ENCODE measurements around the gene TTC14. TPM values are rescaled to one million over a fixed set of nuclear protein-coding genes. Genes with fewer than 3 reads are reported as not detected.

The TTC14 gene
- total RNA-seq, 1 experiment from 2014 or later, result 31.5 TPM

- no peak for ATAC-seq
- no TSS peak for BruUV-seq (replicated peaks)
- Histone ChIP-seq H3K4me3 (replicated peaks in 1 of 2; ENCODE audit: low read depth in 1 of 2, low read length in 2 of 2) (no peak overlapping the region), H4K20me1 (ENCODE audit: insufficient read depth) (no peaks in the 10 kb centered on the region), H3K4me2 (ENCODE audit: low read length) (no peak overlapping the region), H3K9me2 (ENCODE audit: insufficient read depth) (no peaks in the 10 kb centered on the region), H2AFZ (ENCODE audit: low read depth, low read length, poor library complexity, severe bottlenecking) (no peak overlapping the region), H3K79me2 (ENCODE audit: insufficient read depth, low read length) (no peaks in the 10 kb centered on the region), H3K27ac (ENCODE audit: low read depth, low read length) (no peak overlapping the region), H3K36me3 (ENCODE audit: control insufficient read depth in 1 of 2, insufficient read depth in 2 of 2, low read length in 2 of 2) (no peaks in the 10 kb centered on the region), H3K4me1 (ENCODE audit: control insufficient read depth in 1 of 2, insufficient read depth in 2 of 2, low read length in 2 of 2) (no peaks in the 10 kb centered on the region), H3K9ac (ENCODE audit: low read length) (no peak overlapping the region), H3K27me3 (ENCODE audit: insufficient read depth, low read length) (peaks cover 16% of the 10 kb centered on the region; the same call in 1 of the 2 replicates), H3K9me3 (ENCODE audit: control insufficient read depth in 1 of 2, insufficient read depth in 1 of 2, low read depth in 1 of 2, low read length in 2 of 2) (no peaks in the 10 kb centered on the region)
- RAD21 ChIA-PET (ENCODE audit: low non-redundant PET in 1 of 2, low total read pairs in 2 of 2, uncharacterized antibody in 2 of 2, unreplicated experiment in 2 of 2), result no interaction called here
- intact Hi-C loops (cut with micrococcal nuclease), result no loop called here
- no peak for DNase-seq (ENCODE audit: low read depth, low spot score)
- TF ChIP-seq POLR2AphosphoS5 (IDR thresholded peaks at IDR 0.05; ENCODE audit: low read depth, low read length) (no peak), MAX (IDR thresholded peaks at IDR 0.05) (no peak), SIN3A (IDR thresholded peaks at IDR 0.05; ENCODE audit: low read depth) (no peak), CEBPB (IDR thresholded peaks at IDR 0.05; ENCODE audit: low read depth) (no peak), EZH2 (IDR thresholded peaks at IDR 0.05) (no peak), FOSL1 (IDR thresholded peaks at IDR 0.05; ENCODE audit: low read depth) (no peak), SRF (IDR thresholded peaks at IDR 0.05; ENCODE audit: low read depth) (no peak), EZH2phosphoT487 (IDR thresholded peaks at IDR 0.05; ENCODE audit: borderline replicate concordance) (no peak), ZFX (IDR thresholded peaks at IDR 0.05) (no peak), ZNF274 (IDR thresholded peaks at IDR 0.05; ENCODE audit: low read depth, low read length) (no peak), TCF7L2 (IDR thresholded peaks at IDR 0.05; ENCODE audit: borderline replicate concordance, extremely low read depth, insufficient read depth, insufficient read length) (no peak), JUND (IDR thresholded peaks at IDR 0.05) (no peak)
- TF ChIP-seq, protein P1, sequence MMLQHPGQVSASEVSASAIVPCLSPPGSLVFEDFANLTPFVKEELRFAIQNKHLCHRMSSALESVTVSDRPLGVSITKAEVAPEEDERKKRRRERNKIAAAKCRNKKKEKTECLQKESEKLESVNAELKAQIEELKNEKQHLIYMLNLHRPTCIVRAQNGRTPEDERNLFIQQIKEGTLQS (IDR thresholded peaks at IDR 0.05), result no peak
- TF ChIP-seq, protein P2, sequence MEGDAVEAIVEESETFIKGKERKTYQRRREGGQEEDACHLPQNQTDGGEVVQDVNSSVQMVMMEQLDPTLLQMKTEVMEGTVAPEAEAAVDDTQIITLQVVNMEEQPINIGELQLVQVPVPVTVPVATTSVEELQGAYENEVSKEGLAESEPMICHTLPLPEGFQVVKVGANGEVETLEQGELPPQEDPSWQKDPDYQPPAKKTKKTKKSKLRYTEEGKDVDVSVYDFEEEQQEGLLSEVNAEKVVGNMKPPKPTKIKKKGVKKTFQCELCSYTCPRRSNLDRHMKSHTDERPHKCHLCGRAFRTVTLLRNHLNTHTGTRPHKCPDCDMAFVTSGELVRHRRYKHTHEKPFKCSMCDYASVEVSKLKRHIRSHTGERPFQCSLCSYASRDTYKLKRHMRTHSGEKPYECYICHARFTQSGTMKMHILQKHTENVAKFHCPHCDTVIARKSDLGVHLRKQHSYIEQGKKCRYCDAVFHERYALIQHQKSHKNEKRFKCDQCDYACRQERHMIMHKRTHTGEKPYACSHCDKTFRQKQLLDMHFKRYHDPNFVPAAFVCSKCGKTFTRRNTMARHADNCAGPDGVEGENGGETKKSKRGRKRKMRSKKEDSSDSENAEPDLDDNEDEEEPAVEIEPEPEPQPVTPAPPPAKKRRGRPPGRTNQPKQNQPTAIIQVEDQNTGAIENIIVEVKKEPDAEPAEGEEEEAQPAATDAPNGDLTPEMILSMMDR (IDR thresholded peaks at IDR 0.05 in 2 of 3, conservative IDR thresholded peaks at IDR 0.05 in 1 of 3; ENCODE audit: borderline replicate concordance in 1 of 3, insufficient read depth in 1 of 3, low read depth in 2 of 3, low read length in 2 of 3), result no peak
- TF ChIP-seq, protein P3, sequence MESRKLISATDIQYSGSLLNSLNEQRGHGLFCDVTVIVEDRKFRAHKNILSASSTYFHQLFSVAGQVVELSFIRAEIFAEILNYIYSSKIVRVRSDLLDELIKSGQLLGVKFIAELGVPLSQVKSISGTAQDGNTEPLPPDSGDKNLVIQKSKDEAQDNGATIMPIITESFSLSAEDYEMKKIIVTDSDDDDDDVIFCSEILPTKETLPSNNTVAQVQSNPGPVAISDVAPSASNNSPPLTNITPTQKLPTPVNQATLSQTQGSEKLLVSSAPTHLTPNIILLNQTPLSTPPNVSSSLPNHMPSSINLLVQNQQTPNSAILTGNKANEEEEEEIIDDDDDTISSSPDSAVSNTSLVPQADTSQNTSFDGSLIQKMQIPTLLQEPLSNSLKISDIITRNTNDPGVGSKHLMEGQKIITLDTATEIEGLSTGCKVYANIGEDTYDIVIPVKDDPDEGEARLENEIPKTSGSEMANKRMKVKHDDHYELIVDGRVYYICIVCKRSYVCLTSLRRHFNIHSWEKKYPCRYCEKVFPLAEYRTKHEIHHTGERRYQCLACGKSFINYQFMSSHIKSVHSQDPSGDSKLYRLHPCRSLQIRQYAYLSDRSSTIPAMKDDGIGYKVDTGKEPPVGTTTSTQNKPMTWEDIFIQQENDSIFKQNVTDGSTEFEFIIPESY (IDR thresholded peaks at IDR 0.05; ENCODE audit: extremely low read depth, insufficient replicate concordance, low read length), result no peak
- CTCF ChIA-PET, result no interaction called here
- POLR2A ChIA-PET, result no interaction called here
Observed at GRCh38 chr3:180657094-180657493, 55.1 kb downstream of the TTC14 start.

Other genes starting within 250 kb of the TTC14 start
- gene CCDC39, start 77.3 kb downstream of the TTC14 start, total RNA-seq (2021; ENCODE audit: unreplicated experiment), result not detected